ENCODE measurements around the gene PTPN23.

Gene PTPN23

GRCh38 chr3:47406762-47407149 is 25.9 kb downstream of the PTPN23 start:
- no peak for DNase-seq

- DNase-seq, result no peak
Measured at GRCh38 chr3:47407237-47407636, 26.4 kb downstream of the PTPN23 start.

- no peak for DNase-seq
Measured at GRCh38 chr3:47407896-47408838, 27.3 kb downstream of the PTPN23 start.

- no peak for DNase-seq
Measured at GRCh38 chr3:47408839-47409229, 28.0 kb downstream of the PTPN23 start.

GRCh38 chr3:47409284-47409683 is 28.5 kb downstream of the PTPN23 start:
- no peak for DNase-seq

- DNase-seq, result no peak
Measured at GRCh38 chr3:47409688-47410416, 29.0 kb downstream of the PTPN23 start.

GRCh38 chr3:47410417-47410720 is 29.5 kb downstream of the PTPN23 start:
- DNase-seq, result no peak

- no peak for DNase-seq
Measured at GRCh38 chr3:47410801-47411646, 30.2 kb downstream of the PTPN23 start.

- no peak for DNase-seq
Measured at GRCh38 chr3:47411696-47412452, 31.1 kb downstream of the PTPN23 start.

- no peak for DNase-seq
Measured at GRCh38 chr3:47412453-47412756, 31.6 kb downstream of the PTPN23 start.

GRCh38 chr3:47412842-47413520 is 32.2 kb downstream of the PTPN23 start:
- no peak for DNase-seq

- no peak for DNase-seq
Measured at GRCh38 chr3:47413751-47414150, 32.9 kb downstream of the PTPN23 start.

GRCh38 chr3:47414161-47414564 is 33.3 kb downstream of the PTPN23 start:
- no peak for DNase-seq

- no peak for DNase-seq
Measured at GRCh38 chr3:47414666-47415587, 34.1 kb downstream of the PTPN23 start.

- no peak for DNase-seq
Measured at GRCh38 chr3:47416041-47416440, 35.2 kb downstream of the PTPN23 start.

GRCh38 chr3:47418167-47419082 is 37.6 kb downstream of the PTPN23 start:
- DNase-seq, result no peak

GRCh38 chr3:47419083-47420043 is 38.5 kb downstream of the PTPN23 start:
- no peak for DNase-seq

GRCh38 chr3:47420044-47420430 is 39.2 kb downstream of the PTPN23 start:
- no peak for DNase-seq

All from CD4-positive, alpha-beta T cell treated with Interleukin-6 for 4 hours (primary cell).